Endothelial cell of umbilical vein (primary cell): ENCODE results near the gene PI4KA. TPM values are rescaled to one million over a fixed set of nuclear protein-coding genes. Genes with fewer than 3 reads are reported as not detected.

ENCODE experiments used
- BruUV-seq: library from RNA; stranded (reverse); fragments of 400-500 nt; replicated peaks from 2 replicates; lab custom pipeline; 2021; lab: Mats Ljungman, UMichigan
- CTCF ChIA-PET: fragments of 300-600, 350-600 bp; sonication (Branson Sonifier 250); formaldehyde crosslinking; loops from one replicate; lab custom pipeline; 2021; ENCODE audit warnings: antibody characterized with exemption, inconsistent platforms; lab: Charles Lee
- POLR2A ChIA-PET: fragments of 300-600, 350-600 bp; sonication (Branson Sonifier 250); formaldehyde crosslinking; loops from one replicate; lab custom pipeline; 2021; ENCODE audit warnings: antibody characterized with exemption, inconsistent platforms; lab: Charles Lee
- DNase-seq: peaks from one replicate; pipeline ENCODE4 v3.0.0-alpha.2; 2011; ENCODE audit warnings: low read depth, low spot score
- FAIRE-seq: peaks from 2 replicates; lab custom pipeline; 2011; peaks lifted over from hg19 to GRCh38; lab: Jason Lieb, UNC
- H2AFZ ChIP-seq: 2 replicates; pipeline ENCODE4 v1.6.0; 2012; ENCODE audit warnings: low read depth, low read length, control low read depth, inconsistent platforms
- H3K27ac ChIP-seq: 2 replicates; pipeline ENCODE4 v1.5.1; 2011; ENCODE audit warnings: low read depth, mild to moderate bottlenecking, control low read depth, low read length, moderate library complexity; ENCODE audit not compliant: insufficient read depth
- H3K27me3 ChIP-seq, 2 experiments: 2 replicates each; pipeline versions ENCODE4 v1.6.0 to v1.6.1; 2011; ENCODE audit warnings: low read length in 2 of 2, mixed read lengths in 1 of 2; ENCODE audit not compliant: control insufficient read depth in 2 of 2, insufficient read depth in 2 of 2
- H3K36me3 ChIP-seq, 2 experiments: 2 replicates in 1 of 2; 3 replicates in 1 of 2; pipeline ENCODE4 v1.5.1; 2011; ENCODE audit warnings: low read length in 2 of 2, mild to moderate bottlenecking in 1 of 2, moderate library complexity in 1 of 2; ENCODE audit not compliant: control insufficient read depth in 2 of 2, insufficient read depth in 2 of 2; ENCODE audit errors: extremely low read depth in 1 of 2
- H3K4me1 ChIP-seq: 3 replicates; pipeline ENCODE4 v1.5.1; 2011; ENCODE audit warnings: mild to moderate bottlenecking, low read length; ENCODE audit not compliant: control insufficient read depth, insufficient read depth; ENCODE audit errors: extremely low read depth
- H3K4me2 ChIP-seq: 2 replicates; pipeline ENCODE4 v1.6.1; 2011; ENCODE audit warnings: low read length, control low read depth, mixed read lengths; ENCODE audit not compliant: insufficient read depth
- H3K4me3 ChIP-seq, 3 experiments: fragments of 200-600 bp in 1 of 3; sonication (generic), shearing (Covaris generic) in 1 of 3; replicated peaks in 1 of 3; 2 replicates each; pipeline ENCODE4 v1.5.1; 2011 to 2016; ENCODE audit warnings: control low read depth in 3 of 3, low read length in 3 of 3, mild to moderate bottlenecking in 2 of 3, inconsistent platforms in 1 of 3, low read depth in 1 of 3, moderate library complexity in 1 of 3; ENCODE audit not compliant: insufficient read depth in 1 of 3
- H3K79me2 ChIP-seq: 2 replicates; pipeline ENCODE4 v1.6.0; 2012; ENCODE audit warnings: low read length, inconsistent platforms; ENCODE audit not compliant: control insufficient read depth, insufficient read depth
- H3K9ac ChIP-seq: replicated peaks from 2 replicates; pipeline ENCODE3; 2011; ENCODE audit warnings: low read length, control low read depth; ENCODE audit not compliant: insufficient read depth; ENCODE audit errors: extremely low read depth
- H3K9me1 ChIP-seq: replicated peaks from 3 replicates; pipeline ENCODE4 v1.6.0; 2011; ENCODE audit warnings: mild to moderate bottlenecking, low read length; ENCODE audit not compliant: control insufficient read depth, insufficient read depth; ENCODE audit errors: extremely low read depth
- H3K9me3 ChIP-seq: replicated peaks from 2 replicates; pipeline ENCODE4 v1.5.1; 2012; ENCODE audit warnings: low read length, inconsistent platforms; ENCODE audit not compliant: control insufficient read depth, insufficient read depth
- H4K20me1 ChIP-seq: replicated peaks from 2 replicates; pipeline ENCODE3; 2011; ENCODE audit warnings: mild to moderate bottlenecking, low read length; ENCODE audit not compliant: control insufficient read depth, insufficient read depth; ENCODE audit errors: extremely low read depth
- EZH2 ChIP-seq: IDR thresholded peaks from 2 replicates; pipeline ENCODE4 v1.6.1; 2012; ENCODE audit warnings: borderline replicate concordance, low read depth, mild to moderate bottlenecking, moderate library complexity, low read length, inconsistent platforms; ENCODE audit not compliant: severe bottlenecking
- FOS ChIP-seq: IDR thresholded peaks from 2 replicates; pipeline ENCODE4 v1.6.1; 2011; ENCODE audit warnings: mild to moderate bottlenecking, low read length, moderate library complexity, borderline replicate concordance; ENCODE audit not compliant: insufficient read depth
- GATA2 ChIP-seq: IDR thresholded peaks from 2 replicates; pipeline ENCODE4 v1.7.0; 2011; ENCODE audit warnings: low read depth, mild to moderate bottlenecking, moderate library complexity, mixed read lengths, low read length; ENCODE audit not compliant: insufficient read length, insufficient read depth
- JUN ChIP-seq: IDR thresholded peaks from 2 replicates; pipeline ENCODE4 v1.6.1; 2011; ENCODE audit warnings: borderline replicate concordance, low read depth; ENCODE audit not compliant: insufficient read length, insufficient read depth
- POLR2A ChIP-seq: IDR thresholded peaks from 2 replicates; pipeline ENCODE4 v1.6.1; 2012; ENCODE audit warnings: low read depth, mild to moderate bottlenecking, control low read depth, low read length
- dilution Hi-C: fragments of 300-500 bp; cut with MboI; formaldehyde crosslinking; loops from one replicate; pipeline ENCODE4 v1.15.0; 2019; ENCODE audit warnings: low sequenced_read_pairs; ENCODE audit not compliant: extremely low pct_ligation_motif_present
- intact Hi-C: fragments of 100-400 bp; cut with micrococcal nuclease; formaldehyde crosslinking; loops from one replicate; pipeline ENCODE4 v1.10.0; 2022
- polyA plus RNA-seq, 4 experiments: library from polyadenylated mRNA; depleted of rRNA in 3 of 4; stranded (reverse) in 3 of 4; unstranded in 1 of 4; fragments of >200 nt; gene quantifications; 2 replicates each; pipeline versions ENCODE4 v1.2.1 to v1.2.3, GENCODE V29; 2011 to 2012; ENCODE audit warnings: missing spikeins in 1 of 4
- total RNA-seq: library from RNA; stranded (reverse); gene quantifications from 2 replicates; pipeline ENCODE4 v1.2.3, GENCODE V29; 2021
- TF ChIP-seq, protein P1 (sequence below), 2 donors: IDR thresholded peaks; 1 replicate in 1 of 2; 2 replicates in 1 of 2; pipeline ENCODE4 v1.5.1; 2011; ENCODE audit warnings: low read length in 2 of 2, mild to moderate bottlenecking in 2 of 2, moderate library complexity in 2 of 2, control low read depth in 1 of 2, inconsistent platforms in 1 of 2, low read depth in 1 of 2; ENCODE audit not compliant: insufficient read depth in 1 of 2; ENCODE audit errors: extremely low read depth in 1 of 2

PI4KA gene
- total and polyA plus RNA-seq, 2 donors (not counting 3 experiments of a cell fraction or from before 2014, with no cell fraction given) = 28.9 to 56.4 TPM

DNA sequence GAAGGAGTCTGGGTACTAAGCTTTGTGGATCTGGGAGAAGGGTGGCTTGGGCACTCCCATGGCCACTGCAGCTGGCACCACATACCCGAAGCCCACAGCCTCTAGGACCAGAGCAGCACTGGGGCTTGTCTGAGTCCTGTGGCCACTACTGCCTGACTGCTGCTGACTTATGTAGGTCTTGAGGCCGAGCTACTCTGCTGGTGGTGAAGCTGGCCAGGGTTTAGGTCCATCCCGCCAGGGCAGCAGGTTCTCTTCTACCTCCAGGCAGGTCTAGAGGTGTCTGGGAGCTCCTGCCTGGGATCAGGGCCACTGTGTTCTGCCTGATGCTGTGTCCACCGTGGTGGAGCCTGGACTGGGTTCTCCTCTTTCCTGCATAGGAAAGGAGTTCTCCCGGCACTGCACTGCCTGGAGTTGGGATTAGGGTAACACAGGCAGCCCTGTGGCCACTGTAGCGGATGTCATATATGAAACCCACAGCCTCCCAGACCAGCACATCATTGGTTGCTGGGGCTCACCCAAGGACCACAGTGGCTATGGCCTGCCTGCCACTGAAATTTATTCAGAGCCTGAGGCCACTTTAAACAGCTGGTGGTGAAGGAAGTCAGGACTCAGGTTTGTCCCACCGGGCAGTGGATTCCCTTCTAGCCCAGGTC, 194.5 kb downstream of the PI4KA start:
- Histone ChIP-seq H3K27me3 (peaks cover 3 to 25% of the 10 kb centered on the region in 2 experiments), H3K9me1 (no peaks in the 10 kb centered on the region), H3K36me3 (no peaks in the 10 kb centered on the region), H2AFZ (no peak overlapping the region), H3K79me2 (no peaks in the 10 kb centered on the region), H3K9me3 (no peaks in the 10 kb centered on the region), H3K4me1 (no peaks in the 10 kb centered on the region), H3K4me2 (no peak overlapping the region), H4K20me1 (no peaks in the 10 kb centered on the region), H3K27ac (no peak overlapping the region), H3K9ac (no peak overlapping the region), H3K4me3 (no peak overlapping the region)
- ChIA-PET POLR2A (no interaction called here), CTCF (interaction anchor here (1.2 kb wide), 1 partner anchor 10 kb away, joined by 3 read pairs; no protein-coding TSS in a partner anchor)
- dilution Hi-C loops = no loop called here
- intact Hi-C loops = no loop called here
- TF ChIP-seq FOS = no peak
- no peak for TF ChIP-seq EZH2
- TF ChIP-seq, protein P1, sequence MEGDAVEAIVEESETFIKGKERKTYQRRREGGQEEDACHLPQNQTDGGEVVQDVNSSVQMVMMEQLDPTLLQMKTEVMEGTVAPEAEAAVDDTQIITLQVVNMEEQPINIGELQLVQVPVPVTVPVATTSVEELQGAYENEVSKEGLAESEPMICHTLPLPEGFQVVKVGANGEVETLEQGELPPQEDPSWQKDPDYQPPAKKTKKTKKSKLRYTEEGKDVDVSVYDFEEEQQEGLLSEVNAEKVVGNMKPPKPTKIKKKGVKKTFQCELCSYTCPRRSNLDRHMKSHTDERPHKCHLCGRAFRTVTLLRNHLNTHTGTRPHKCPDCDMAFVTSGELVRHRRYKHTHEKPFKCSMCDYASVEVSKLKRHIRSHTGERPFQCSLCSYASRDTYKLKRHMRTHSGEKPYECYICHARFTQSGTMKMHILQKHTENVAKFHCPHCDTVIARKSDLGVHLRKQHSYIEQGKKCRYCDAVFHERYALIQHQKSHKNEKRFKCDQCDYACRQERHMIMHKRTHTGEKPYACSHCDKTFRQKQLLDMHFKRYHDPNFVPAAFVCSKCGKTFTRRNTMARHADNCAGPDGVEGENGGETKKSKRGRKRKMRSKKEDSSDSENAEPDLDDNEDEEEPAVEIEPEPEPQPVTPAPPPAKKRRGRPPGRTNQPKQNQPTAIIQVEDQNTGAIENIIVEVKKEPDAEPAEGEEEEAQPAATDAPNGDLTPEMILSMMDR (IDR thresholded peaks at IDR 0.05; ENCODE audit: extremely low read depth in 1 of 2, insufficient read depth in 1 of 2, low read depth in 1 of 2, low read length in 2 of 2) = no peak
- no peak for TF ChIP-seq POLR2A
- no peak for TF ChIP-seq JUN
- no peak for TF ChIP-seq GATA2
- FAIRE-seq (no peak), DNase-seq (no peak)
- BruUV-seq = no TSS peak
